ENCODE results near the gene ACOXL.

Gene ACOXL

GRCh38 chr2:111091811-111092211 is 359.4 kb downstream of the ACOXL start:
- Histone ChIP-seq H2AFZ (no peak overlapping the region), H3K79me2 (no peaks in the 10 kb centered on the region), H3K4me2 (ENCODE audit: low read length) (no peak overlapping the region), H3K27me3 (ENCODE audit: control insufficient read depth, insufficient read depth, low read length) (no peaks in the 10 kb centered on the region), H3K4me1 (no peaks in the 10 kb centered on the region), H3K36me3 (ENCODE audit: control insufficient read depth, insufficient read depth, low read length) (no peaks in the 10 kb centered on the region), H3K9me3 (ENCODE audit: control insufficient read depth, low read length) (no peaks in the 10 kb centered on the region), H3K9ac (no peak overlapping the region), H3K27ac (no peak overlapping the region), H3K4me3 (ENCODE audit: low read depth, low read length) (no peak overlapping the region)
- TF ChIP-seq CTCF (IDR thresholded peaks at IDR 0.05): no peak

GRCh38 chr2:111094691-111095090 is 362.3 kb downstream of the ACOXL start:
- Histone ChIP-seq H3K27ac (no peak overlapping the region), H3K27me3 (ENCODE audit: control insufficient read depth, insufficient read depth, low read length) (no peaks in the 10 kb centered on the region)

GRCh38 chr2:111095434-111095833 is 363.1 kb downstream of the ACOXL start:
- Histone ChIP-seq H3K36me3 (ENCODE audit: control insufficient read depth, insufficient read depth, low read length) (no peaks in the 10 kb centered on the region), H3K4me2 (ENCODE audit: low read length) (no peak overlapping the region), H3K4me1 (no peaks in the 10 kb centered on the region), H3K9me3 (ENCODE audit: control insufficient read depth, low read length) (no peaks in the 10 kb centered on the region), H3K79me2 (no peaks in the 10 kb centered on the region), H3K27me3 (ENCODE audit: control insufficient read depth, insufficient read depth, low read length) (no peaks in the 10 kb centered on the region), H3K27ac (no peak overlapping the region), H3K9ac (no peak overlapping the region), H3K4me3 (ENCODE audit: low read depth, low read length) (no peak overlapping the region), H2AFZ (no peak overlapping the region)
- no peak for TF ChIP-seq CTCF (IDR thresholded peaks at IDR 0.05)

More at GRCh38 chr2:111094691-111095090, 362.3 kb downstream of the ACOXL start:
- no peak for TF ChIP-seq CTCF (IDR thresholded peaks at IDR 0.05)
- Histone ChIP-seq H3K36me3 (ENCODE audit: control insufficient read depth, insufficient read depth, low read length) (no peaks in the 10 kb centered on the region), H3K79me2 (no peaks in the 10 kb centered on the region), H3K9ac (no peak overlapping the region), H3K9me3 (ENCODE audit: control insufficient read depth, low read length) (no peaks in the 10 kb centered on the region), H3K4me1 (no peaks in the 10 kb centered on the region), H2AFZ (no peak overlapping the region), H3K4me3 (ENCODE audit: low read depth, low read length) (no peak overlapping the region), H3K4me2 (ENCODE audit: low read length) (no peak overlapping the region)

GRCh38 chr2:111099402-111099801 is 367.0 kb downstream of the ACOXL start:
- Histone ChIP-seq H3K4me1 (no peaks in the 10 kb centered on the region), H3K9me3 (ENCODE audit: control insufficient read depth, low read length) (no peaks in the 10 kb centered on the region), H3K27me3 (ENCODE audit: control insufficient read depth, insufficient read depth, low read length) (no peaks in the 10 kb centered on the region), H3K27ac (no peak overlapping the region), H3K4me3 (ENCODE audit: low read depth, low read length) (no peak overlapping the region), H3K36me3 (ENCODE audit: control insufficient read depth, insufficient read depth, low read length) (no peaks in the 10 kb centered on the region), H2AFZ (no peak overlapping the region), H3K9ac (no peak overlapping the region), H3K79me2 (no peaks in the 10 kb centered on the region), H3K4me2 (ENCODE audit: low read length) (no peak overlapping the region)
- TF ChIP-seq CTCF (IDR thresholded peaks at IDR 0.05): no peak

GRCh38 chr2:111100087-111100764 is 367.9 kb downstream of the ACOXL start:
- Histone ChIP-seq H3K27ac (no peak overlapping the region), H3K4me1 (no peaks in the 10 kb centered on the region), H2AFZ (no peak overlapping the region), H3K36me3 (ENCODE audit: control insufficient read depth, insufficient read depth, low read length) (no peaks in the 10 kb centered on the region), H3K9me3 (ENCODE audit: control insufficient read depth, low read length) (no peaks in the 10 kb centered on the region), H3K79me2 (no peaks in the 10 kb centered on the region), H3K9ac (no peak overlapping the region), H3K4me2 (ENCODE audit: low read length) (no peak overlapping the region), H3K4me3 (ENCODE audit: low read depth, low read length) (no peak overlapping the region), H3K27me3 (ENCODE audit: control insufficient read depth, insufficient read depth, low read length) (no peaks in the 10 kb centered on the region)
- no peak for TF ChIP-seq CTCF (IDR thresholded peaks at IDR 0.05)
